ENCODE measurements around the gene GMIP.
"Not testable (repeated sequence)": the region's sequence is repeated elsewhere in the genome, so short reads cannot be mapped to it uniquely, and the experiment has no call there.

GMIP gene

GRCh38 chr19:19643158-19644053 lies at the start of gene GMIP:
Gene GMIP (minus strand): TSS chr19:19643657. CDS start chr19:19643529, 128 bp downstream.
- H3K4me3 ChIP-seq (ENCODE audit: low read length): peak within 1 kb of the TSS; percentile 60
- peak; percentile 80 for TF ChIP-seq CTCF (IDR thresholded peaks at IDR 0.05; ENCODE audit: insufficient read depth, low read depth, low read length, missing control alignments)
- DNase-seq (ENCODE audit: low read depth): peak; percentile 73

DNA sequence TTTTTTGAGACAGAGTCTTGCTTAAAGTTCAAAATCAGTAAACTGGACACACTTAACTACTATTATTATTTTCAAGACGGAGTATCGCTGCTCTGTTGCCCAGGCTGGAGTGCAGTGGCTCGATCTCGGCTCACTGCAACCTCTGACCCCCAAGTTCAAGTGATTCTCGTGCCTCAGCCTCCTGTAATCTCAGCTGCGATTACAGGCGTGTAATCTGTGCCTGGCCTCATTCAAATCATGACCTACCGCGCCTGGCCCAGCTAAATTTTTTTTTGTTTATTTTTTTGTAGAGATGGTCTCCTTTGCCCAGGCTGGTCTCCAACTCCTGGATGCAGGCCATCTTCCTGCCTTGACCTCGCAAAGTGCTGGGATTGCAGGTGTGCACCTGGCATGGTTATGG lies 48.2 kb upstream of the GMIP start:
- H3K4me3 ChIP-seq (ENCODE audit: low read length): no peak overlapping the region
- no peak for DNase-seq (ENCODE audit: low read depth)
- no peak for TF ChIP-seq CTCF (IDR thresholded peaks at IDR 0.05; ENCODE audit: insufficient read depth, low read depth, low read length, missing control alignments)

GRCh38 chr19:19689023-19689422 lies 45.6 kb upstream of the GMIP start:
- H3K4me3 ChIP-seq (ENCODE audit: low read length); DNase-seq (ENCODE audit: low read depth): not testable (repeated sequence)

GRCh38 chr19:19687090-19687489 lies 43.6 kb upstream of the GMIP start:
- no peak overlapping the region for H3K4me3 ChIP-seq (ENCODE audit: low read length)
- no peak for TF ChIP-seq CTCF (IDR thresholded peaks at IDR 0.05; ENCODE audit: insufficient read depth, low read depth, low read length, missing control alignments)
- DNase-seq (ENCODE audit: low read depth): no peak

DNA sequence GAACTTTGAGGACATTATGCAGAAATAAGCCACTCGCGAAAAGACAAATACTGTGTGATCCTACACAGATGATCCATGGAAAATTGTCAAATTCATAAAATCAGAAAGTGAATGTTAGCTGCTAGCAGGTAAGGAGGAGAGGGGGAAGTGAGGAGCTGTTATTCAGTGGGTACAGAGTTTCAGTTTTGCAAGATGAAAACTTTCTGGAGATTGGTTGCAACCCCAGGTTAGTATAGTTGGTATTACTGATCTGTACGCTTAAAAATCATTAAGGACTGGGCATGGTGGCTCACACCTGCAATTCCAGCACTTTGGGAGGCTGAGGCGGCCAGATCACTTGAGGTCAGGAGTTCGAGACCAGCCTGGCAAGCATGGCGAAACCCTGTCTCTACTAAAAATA lies 43.1 kb upstream of the GMIP start:
- DNase-seq (ENCODE audit: low read depth): no peak
- TF ChIP-seq CTCF (IDR thresholded peaks at IDR 0.05; ENCODE audit: insufficient read depth, low read depth, low read length, missing control alignments): no peak
- H3K4me3 ChIP-seq (ENCODE audit: low read length): no peak overlapping the region

GRCh38 chr19:19686119-19686518 lies 42.7 kb upstream of the GMIP start:
- not testable (repeated sequence) for DNase-seq (ENCODE audit: low read depth); H3K4me3 ChIP-seq (ENCODE audit: low read length)

GRCh38 chr19:19679176-19680073 lies 36.0 kb upstream of the GMIP start:
- TF ChIP-seq CTCF (IDR thresholded peaks at IDR 0.05; ENCODE audit: insufficient read depth, low read depth, low read length, missing control alignments): no peak
- DNase-seq (ENCODE audit: low read depth): no peak
- no peak overlapping the region for H3K4me3 ChIP-seq (ENCODE audit: low read length)

Measured in epithelial cell of esophagus (primary cell).